Erythroblast (primary cell): ENCODE results near the gene ILF2.

Source experiments
- GATA1 ChIP-seq: IDR thresholded peaks from 2 replicates; pipeline ENCODE4 v1.6.1; 2011; ENCODE audit warnings: low read depth, mild to moderate bottlenecking, control low read depth, low read length, moderate library complexity
- POLR2A ChIP-seq: IDR thresholded peaks from 2 replicates; pipeline ENCODE4 v1.6.1; 2011; ENCODE audit warnings: mild to moderate bottlenecking, low read length

- TF ChIP-seq POLR2A (no peak), GATA1 (no peak)
These were observed 13.1 kb upstream of the ILF2 start for GRCh38 chr1:153683854-153684253.
